Panc1 (cell line): ENCODE data around the gene CCL16. TPM values are rescaled to one million over a fixed set of nuclear protein-coding genes. Genes with fewer than 3 reads are reported as not detected.
A peak's percentile ranks its signal among the peaks of the same experiment; 100 is the strongest.

Source experiments
- ATAC-seq: fragments of 200-7000 bp; cut with Tn5 transposase; 2 replicates; pipeline ENCODE4 v1.9.1; 2020; ENCODE audit warnings: mild to moderate bottlenecking, moderate library complexity
- BruUV-seq: library from RNA; stranded (reverse); fragments of 400-500 nt; replicated peaks from 2 replicates; lab custom pipeline; 2021; lab: Mats Ljungman, UMichigan
- CTCF ChIA-PET: fragments of 300-600 bp; sonication (Branson Sonifier 250); formaldehyde crosslinking; loops from one replicate; lab custom pipeline; 2022; ENCODE audit warnings: antibody characterized with exemption; lab: Charles Lee
- POLR2A ChIA-PET: fragments of 300-600 bp; sonication (Branson Sonifier 250); formaldehyde crosslinking; loops from one replicate; lab custom pipeline; 2022; ENCODE audit warnings: antibody characterized with exemption; lab: Charles Lee
- DNase-seq: peaks from one replicate; pipeline ENCODE4 v3.0.0-alpha.2; 2010; ENCODE audit warnings: low read depth, low spot score
- H3K27ac ChIP-seq: 2 replicates; pipeline ENCODE4 v1.5.1; 2011; ENCODE audit warnings: mild to moderate bottlenecking, low read length, inconsistent platforms
- H3K27me3 ChIP-seq: fragments of 200-500 bp; sonication (Bioruptor generic); 2 replicates; pipeline ENCODE4 v1.6.0; 2014; ENCODE audit warnings: low read length, inconsistent platforms; ENCODE audit not compliant: control insufficient read depth, insufficient read depth
- H3K36me3 ChIP-seq: fragments of 200-500 bp; sonication (Bioruptor generic); 2 replicates; pipeline ENCODE4 v1.5.1; 2014; ENCODE audit warnings: inconsistent platforms, mild to moderate bottlenecking, low read length, moderate library complexity; ENCODE audit not compliant: control insufficient read depth, insufficient read depth
- H3K4me1 ChIP-seq: 2 replicates; pipeline ENCODE4 v1.5.1; 2011; ENCODE audit warnings: inconsistent platforms, mild to moderate bottlenecking, low read length, moderate library complexity; ENCODE audit not compliant: control insufficient read depth, insufficient read depth
- H3K4me3 ChIP-seq, 2 experiments: 2 replicates each; pipeline ENCODE4 v1.5.1; 2011 to 2012; ENCODE audit warnings: low read depth in 2 of 2, low read length in 2 of 2, mild to moderate bottlenecking in 2 of 2, inconsistent platforms in 1 of 2, moderate library complexity in 1 of 2
- H3K9me3 ChIP-seq: fragments of 200-500 bp; sonication (Bioruptor generic); 2 replicates; pipeline ENCODE4 v1.5.1; 2014; ENCODE audit warnings: low read depth, mild to moderate bottlenecking, inconsistent platforms, low read length, moderate library complexity; ENCODE audit not compliant: control insufficient read depth, insufficient read depth
- CTCF ChIP-seq: fragments of 450-650 bp; IDR thresholded peaks from 2 replicates; pipeline ENCODE4 v1.5.1; 2017; ENCODE audit warnings: mild to moderate bottlenecking
- POLR2AphosphoS5 ChIP-seq: IDR thresholded peaks from 2 replicates; pipeline ENCODE4 v1.6.1; 2012; ENCODE audit warnings: mild to moderate bottlenecking, low read depth, low read length, moderate library complexity
- REST ChIP-seq, 2 experiments: IDR thresholded peaks; 2 replicates each; pipeline ENCODE4 v1.6.1; 2011 to 2012; ENCODE audit warnings: low read depth in 2 of 2, control low read depth in 1 of 2, low read length in 1 of 2, mild to moderate bottlenecking in 1 of 2, moderate library complexity in 1 of 2; ENCODE audit not compliant: insufficient read depth in 1 of 2
- SIN3A ChIP-seq: IDR thresholded peaks from 2 replicates; pipeline ENCODE4 v1.6.1; 2012; ENCODE audit warnings: low read depth, mild to moderate bottlenecking, low read length, moderate library complexity, borderline replicate concordance; ENCODE audit not compliant: insufficient read depth
- TCF7L2 ChIP-seq: IDR thresholded peaks from 2 replicates; pipeline ENCODE4 v1.6.1; 2011; ENCODE audit warnings: mild to moderate bottlenecking, low read depth, low read length, inconsistent platforms
- in situ Hi-C: cut with HindIII; loops from 2 replicates; pipeline ENCODE4 v1.10.0; 2016; ENCODE audit warnings: low sequenced_read_pairs, low pct_unique_long_range_greater_than_20kb
- intact Hi-C: fragments of 100-400 bp; cut with micrococcal nuclease; formaldehyde crosslinking; loops from one replicate; pipeline ENCODE4 v1.10.0; 2022; ENCODE audit not compliant: unreplicated experiment
- total RNA-seq: library from RNA; stranded (reverse); gene quantifications from one replicate; pipeline ENCODE4 v1.2.1, GENCODE V29; 2021; ENCODE audit not compliant: unreplicated experiment

Gene CCL16
- total RNA-seq, 1 experiment from 2014 or later: not detected

GRCh38 chr17:35932586-35932985 lies 48.7 kb downstream of the CCL16 start:
- Histone ChIP-seq H3K9me3 (no peaks in the 10 kb centered on the region), H3K27ac (no peak overlapping the region), H3K36me3 (no peaks in the 10 kb centered on the region; the same call in 1 of the 2 replicates), H3K4me3 (no peak overlapping the region), H3K4me1 (peaks cover 16% of the 10 kb centered on the region), H3K27me3 (no peaks in the 10 kb centered on the region)
- intact Hi-C loops: no loop called here
- ChIA-PET CTCF (no interaction called here), POLR2A (no interaction called here)
- no TSS peak for BruUV-seq
- TF ChIP-seq SIN3A (no peak), REST (IDR thresholded peaks at IDR 0.05; ENCODE audit: insufficient read depth in 1 of 2, low read depth in 2 of 2, low read length in 1 of 2) (no peak), POLR2AphosphoS5 (no peak), CTCF (no peak), TCF7L2 (no peak)
- no peak for DNase-seq
- ATAC-seq: no peak
- in situ Hi-C loops: no loop called here

GRCh38 chr17:35931794-35932425 lies 49.4 kb downstream of the CCL16 start:
- in situ Hi-C loops: no loop called here
- no peak overlapping the region for H3K4me3 ChIP-seq
- H3K27me3 ChIP-seq: no peaks in the 10 kb centered on the region
- POLR2A ChIA-PET: interaction anchor here (0.5 kb wide), 1 partner anchor 179 kb away, joined by 3 read pairs; no protein-coding TSS in a partner anchor
- BruUV-seq: no TSS peak
- H3K36me3 ChIP-seq: no peaks in the 10 kb centered on the region; the same call in 1 of the 2 replicates
- CTCF ChIA-PET: interaction anchor here (0.6 to 1.0 kb wide), 2 partner anchors 10 to 17 kb away, joined by 8 to 10 read pairs; no protein-coding TSS in a partner anchor
- H3K4me1 ChIP-seq: peaks cover 16% of the 10 kb centered on the region
- no peak for ATAC-seq
- no peaks in the 10 kb centered on the region for H3K9me3 ChIP-seq
- H3K27ac ChIP-seq: peak overlapping the region; percentile 88; the same call in 1 of the 2 replicates
- DNase-seq: no peak
- intact Hi-C loops: no loop called here
- no peak for TF ChIP-seq REST (IDR thresholded peaks at IDR 0.05; ENCODE audit: insufficient read depth in 1 of 2, low read depth in 2 of 2, low read length in 1 of 2)
- TF ChIP-seq CTCF: no peak
- no peak for TF ChIP-seq POLR2AphosphoS5
- TF ChIP-seq SIN3A: no peak
- TF ChIP-seq TCF7L2: no peak
